GM12892 (cell line): Measurements from ENCODE around the gene DAZAP2.
"Not testable (repeated sequence)": the region's sequence is repeated elsewhere in the genome, so short reads cannot be mapped to it uniquely, and the experiment has no call there.

Experiments
- DNase-seq: peaks from one replicate; pipeline ENCODE4 v3.0.0; 2011; ENCODE audit not compliant: insufficient read length
- FAIRE-seq: peaks from 2 replicates; lab custom pipeline; 2011; peaks lifted over from hg19 to GRCh38; lab: Jason Lieb, UNC
- POLR2A ChIP-seq: IDR thresholded peaks from 2 replicates; pipeline ENCODE4 v1.6.1; 2011; ENCODE audit warnings: low read depth, low read length, control low read depth
- POLR2AphosphoS5 ChIP-seq: IDR thresholded peaks from 2 replicates; pipeline ENCODE4 v1.6.1; 2011; ENCODE audit warnings: low read depth, low read length, control low read depth
- TAF1 ChIP-seq: IDR thresholded peaks from 2 replicates; pipeline ENCODE4 v1.6.1; 2011; ENCODE audit warnings: low read depth, mild to moderate bottlenecking, control low read depth, low read length, borderline replicate concordance

Gene DAZAP2

DNA sequence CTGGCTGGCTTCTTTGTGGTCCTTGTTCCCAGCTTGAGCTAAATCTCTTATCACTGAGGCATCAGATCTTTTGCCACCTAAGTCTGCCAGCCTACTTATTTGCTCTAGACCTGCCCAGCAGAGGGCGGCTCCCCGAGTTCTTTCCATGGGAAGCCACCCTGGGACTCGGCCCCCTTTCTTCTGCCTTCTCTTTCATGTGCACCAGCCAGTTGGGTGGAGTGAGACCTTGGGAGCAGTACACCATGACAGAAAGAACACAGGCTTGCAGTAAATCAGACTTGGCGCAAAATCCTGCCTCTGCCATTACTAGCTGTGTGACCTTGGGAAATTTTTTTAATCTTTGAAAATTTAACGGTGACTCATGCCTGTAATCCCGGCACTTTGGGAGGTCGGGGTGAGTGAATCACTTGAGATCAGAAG, 24.1 kb downstream of the DAZAP2 start:
- TF ChIP-seq POLR2A (no peak), TAF1 (no peak), POLR2AphosphoS5 (no peak)
- FAIRE-seq (no peak), DNase-seq (no peak)

- DNase-seq (no peak), FAIRE-seq (no peak)
- TF ChIP-seq POLR2A (no peak), TAF1 (no peak), POLR2AphosphoS5 (no peak)
Observed at GRCh38 chr12:51263341-51263740, 24.7 kb downstream of the DAZAP2 start.

GRCh38 chr12:51264297-51264696, 25.7 kb downstream of the DAZAP2 start:
- FAIRE-seq (no peak), DNase-seq (no peak)
- TF ChIP-seq POLR2A = no peak
- TF ChIP-seq POLR2AphosphoS5 = no peak
- no peak for TF ChIP-seq TAF1

DNA sequence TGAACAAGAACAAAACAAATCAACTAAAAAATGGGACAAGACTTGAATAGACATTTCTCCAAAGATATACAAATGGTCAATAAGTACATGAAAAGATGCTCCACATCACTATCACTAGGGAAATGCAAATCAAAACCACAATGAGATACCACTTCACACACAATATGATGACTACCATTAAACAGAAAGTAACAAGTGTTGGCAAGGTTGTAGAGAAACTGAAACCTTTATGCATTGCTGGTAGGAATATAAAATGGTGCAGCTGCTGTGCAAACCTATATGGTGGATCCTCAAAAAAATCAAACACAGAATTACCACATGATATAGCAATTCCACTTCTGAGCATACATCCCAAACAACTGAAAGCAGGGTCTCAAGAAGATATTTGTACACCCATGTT, 26.4 kb downstream of the DAZAP2 start:
- no peak for DNase-seq

GRCh38 chr12:51269174-51270066, 30.8 kb downstream of the DAZAP2 start:
- DNase-seq (peak; percentile 34), FAIRE-seq (no peak)
- TF ChIP-seq POLR2AphosphoS5 = no peak
- no peak for TF ChIP-seq POLR2A
- no peak for TF ChIP-seq TAF1

More for the DNA sequence above, 26.4 kb downstream of the DAZAP2 start:
- no peak for FAIRE-seq
- TF ChIP-seq TAF1 = no peak

- DNase-seq (peak; percentile 54), FAIRE-seq (peak; percentile 57)
- no peak for TF ChIP-seq TAF1
- no peak for TF ChIP-seq POLR2AphosphoS5
- no peak for TF ChIP-seq POLR2A
Observed at GRCh38 chr12:51270067-51270950, 31.7 kb downstream of the DAZAP2 start, which contains the start of gene SMAGP. SMAGP (minus strand) TSS chr12:51270415; CDS start chr12:51269278, 1,137 bp downstream.

- DNase-seq (no peak), FAIRE-seq (no peak)
- TF ChIP-seq POLR2AphosphoS5 (no peak), POLR2A (no peak), TAF1 (no peak)
Observed at GRCh38 chr12:51270951-51271518, 32.4 kb downstream of the DAZAP2 start.

DNA sequence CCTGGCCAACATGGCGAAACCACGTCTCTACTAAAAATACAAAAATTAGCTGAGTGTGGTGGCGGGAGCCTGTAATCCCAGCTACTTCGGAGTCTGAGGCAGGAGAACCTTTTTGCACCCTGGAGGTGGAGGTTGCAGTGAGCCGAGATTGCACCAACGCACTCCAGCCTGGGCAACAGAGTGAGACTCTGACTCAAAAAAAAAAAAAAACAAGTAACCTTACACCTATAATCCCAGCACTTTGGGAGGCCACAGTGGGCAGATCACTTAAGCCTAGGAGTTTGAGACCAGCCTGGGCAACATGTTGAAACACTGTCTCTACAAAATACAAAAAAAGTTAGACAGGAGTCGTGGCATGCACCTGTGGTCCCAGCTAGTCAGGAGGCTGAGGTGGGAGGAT, 34.2 kb downstream of the DAZAP2 start:
- not testable (repeated sequence) for DNase-seq, FAIRE-seq

DNA sequence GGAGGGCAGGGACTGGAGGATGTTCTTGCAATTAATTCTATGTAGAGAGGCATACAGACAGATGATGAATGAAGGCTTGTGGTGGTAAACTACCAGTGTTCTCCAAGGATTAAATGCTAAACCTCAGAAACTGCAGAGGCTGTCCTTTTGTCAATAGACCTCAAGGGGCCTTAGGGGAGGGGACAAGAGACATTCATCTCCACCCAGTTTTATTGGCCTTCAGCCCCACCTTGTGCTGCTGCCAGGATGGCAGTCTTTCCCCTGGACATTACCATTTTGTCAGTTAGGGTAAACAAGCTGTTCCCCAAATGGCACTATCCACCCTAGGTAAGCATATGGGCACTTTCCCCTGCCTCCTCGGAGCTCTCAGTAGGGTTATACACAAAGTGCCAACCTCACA, 36.5 kb downstream of the DAZAP2 start:
- DNase-seq (no peak), FAIRE-seq (no peak)
- TF ChIP-seq POLR2AphosphoS5 = no peak

- DNase-seq = no peak
- FAIRE-seq = no peak
- TF ChIP-seq POLR2A (no peak), TAF1 (no peak), POLR2AphosphoS5 (no peak)
Observed at GRCh38 chr12:51281202-51281924, 42.7 kb downstream of the DAZAP2 start.

DNA sequence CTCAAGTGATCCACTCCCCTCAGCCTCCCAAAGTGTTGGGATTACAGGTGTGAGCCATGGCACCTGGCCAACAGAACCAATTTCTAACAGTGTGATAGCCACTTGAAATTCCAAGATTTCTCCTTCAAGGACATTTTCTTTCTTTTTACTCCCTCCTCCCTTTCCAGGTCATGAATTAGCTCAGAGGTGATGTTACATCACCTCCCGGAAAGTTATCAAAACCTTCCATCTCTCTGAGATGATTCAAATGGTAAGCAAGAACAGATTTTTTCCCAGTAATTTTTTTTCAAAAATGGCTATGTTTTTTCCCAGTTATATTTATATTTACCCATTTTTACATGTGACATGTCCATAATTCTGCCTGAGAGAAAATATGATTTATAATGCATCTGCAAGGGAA, 47.2 kb downstream of the DAZAP2 start:
- FAIRE-seq = no peak
- TF ChIP-seq TAF1 (no peak), POLR2AphosphoS5 (no peak), POLR2A (no peak)

GRCh38 chr12:51291603-51292513, 53.2 kb downstream of the DAZAP2 start:
- DNase-seq = not testable (repeated sequence)
- peak; percentile 68 for FAIRE-seq

More for the DNA sequence above, 47.2 kb downstream of the DAZAP2 start:
- no peak for DNase-seq
